Keratinocyte (primary cell): ENCODE data around the gene ITGAD. TPM values are rescaled to one million over a fixed set of nuclear protein-coding genes. Genes with fewer than 3 reads are reported as not detected.

Experiments used
- DNase-seq: peaks from one replicate; pipeline ENCODE4 v3.0.0-alpha.2; 2011; ENCODE audit warnings: low read depth, missing footprints, low spot score
- FAIRE-seq: peaks from 2 replicates; lab custom pipeline; 2011; peaks lifted over from hg19 to GRCh38; lab: Jason Lieb, UNC
- H2AFZ ChIP-seq: 2 replicates; pipeline ENCODE4 v1.6.0; 2012; ENCODE audit warnings: low read length, control low read depth, inconsistent platforms; ENCODE audit not compliant: control insufficient read depth
- H3K27ac ChIP-seq: 2 replicates; pipeline ENCODE4 v1.5.1; 2011; ENCODE audit warnings: low read length; ENCODE audit not compliant: control insufficient read depth, insufficient read depth
- H3K27me3 ChIP-seq: 3 replicates; pipeline ENCODE4 v1.6.0; 2011; ENCODE audit warnings: low read length; ENCODE audit not compliant: control insufficient read depth, insufficient read depth; ENCODE audit errors: extremely low read depth
- H3K36me3 ChIP-seq, 2 experiments: 2 replicates in 1 of 2; 3 replicates in 1 of 2; pipeline ENCODE4 v1.5.1; 2011; ENCODE audit warnings: low read length in 2 of 2, mild to moderate bottlenecking in 1 of 2; ENCODE audit not compliant: control insufficient read depth in 2 of 2, insufficient read depth in 2 of 2; ENCODE audit errors: extremely low read depth in 1 of 2
- H3K4me1 ChIP-seq: 3 replicates; pipeline ENCODE4 v1.5.1; 2011; ENCODE audit warnings: low read length; ENCODE audit not compliant: control insufficient read depth, insufficient read depth; ENCODE audit errors: extremely low read depth
- H3K4me2 ChIP-seq: 3 replicates; pipeline ENCODE4 v1.6.0; 2011; ENCODE audit warnings: low read depth, low read length; ENCODE audit not compliant: control insufficient read depth, insufficient read depth; ENCODE audit errors: extremely low read depth
- H3K4me3 ChIP-seq, 3 experiments: fragments of 200-600 bp in 1 of 3; sonication (generic) in 1 of 3; 2 replicates in 2 of 3; 3 replicates in 1 of 3; pipeline ENCODE4 v1.5.1; 2011 to 2016; ENCODE audit warnings: low read length in 3 of 3, mild to moderate bottlenecking in 3 of 3, control low read depth in 2 of 3, inconsistent platforms in 1 of 3, low read depth in 1 of 3, mixed read lengths in 1 of 3, mixed run types in 1 of 3, moderate library complexity in 1 of 3; ENCODE audit not compliant: control insufficient read depth in 2 of 3, insufficient read depth in 2 of 3; ENCODE audit errors: extremely low read depth in 1 of 3
- H3K79me2 ChIP-seq: 2 replicates; pipeline ENCODE4 v1.6.0; 2012; ENCODE audit warnings: low read length; ENCODE audit not compliant: control insufficient read depth, insufficient read depth
- H3K9ac ChIP-seq: 3 replicates; pipeline ENCODE4 v1.6.0; 2011; ENCODE audit warnings: low read length; ENCODE audit not compliant: control insufficient read depth, insufficient read depth; ENCODE audit errors: extremely low read depth
- H3K9me1 ChIP-seq: 3 replicates; pipeline ENCODE4 v1.6.0; 2011; ENCODE audit warnings: low read length; ENCODE audit not compliant: control insufficient read depth, insufficient read depth; ENCODE audit errors: extremely low read depth
- H3K9me3 ChIP-seq: 2 replicates; pipeline ENCODE4 v1.5.1; 2012; ENCODE audit warnings: low read depth, low read length; ENCODE audit not compliant: control insufficient read depth
- H4K20me1 ChIP-seq: 3 replicates; pipeline ENCODE4 v1.6.0; 2011; ENCODE audit warnings: low read length; ENCODE audit not compliant: control insufficient read depth, insufficient read depth; ENCODE audit errors: extremely low read depth
- EZH2 ChIP-seq: IDR thresholded peaks from one replicate; pipeline ENCODE4 v1.6.1; 2012; ENCODE audit warnings: inconsistent platforms, mild to moderate bottlenecking, low read length, moderate library complexity
- dilution Hi-C: fragments of 300-500 bp; cut with MboI; formaldehyde crosslinking; loops from one replicate; pipeline ENCODE4 v1.7.0; 2020; ENCODE audit warnings: low sequenced_read_pairs; ENCODE audit not compliant: extremely low pct_ligation_motif_present
- polyA plus RNA-seq, 5 experiments: library from polyadenylated mRNA; depleted of rRNA in 3 of 5; stranded (reverse) in 3 of 5; stranded (forward) in 1 of 5; unstranded in 1 of 5; fragments of >200 nt; gene quantifications; 1 replicate in 1 of 5; 2 replicates in 3 of 5; 3 replicates in 1 of 5; pipeline versions ENCODE4 v1.2.1 to v1.2.3, GENCODE V29; 2011 to 2012; ENCODE audit warnings: missing spikeins in 2 of 5, low read depth in 1 of 5, low replicate concordance in 1 of 5
- TF ChIP-seq, protein P1 (sequence below), 3 experiments: IDR thresholded peaks in 1 of 3; conservative IDR thresholded peaks in 1 of 3; optimal IDR thresholded peaks in 1 of 3; 2 replicates in 2 of 3; 3 replicates in 1 of 3; pipeline versions ENCODE3 to v1.5.1; 2011; ENCODE audit warnings: low read length in 3 of 3, mild to moderate bottlenecking in 3 of 3, moderate library complexity in 2 of 3, control low read depth in 1 of 3, inconsistent platforms in 1 of 3; ENCODE audit not compliant: insufficient read depth in 2 of 3; ENCODE audit errors: extremely low read depth in 1 of 3

Gene ITGAD
- polyA plus RNA-seq, 1 donor (not counting 4 experiments of a cell fraction or from before 2014, with no cell fraction given) = not detected

DNA sequence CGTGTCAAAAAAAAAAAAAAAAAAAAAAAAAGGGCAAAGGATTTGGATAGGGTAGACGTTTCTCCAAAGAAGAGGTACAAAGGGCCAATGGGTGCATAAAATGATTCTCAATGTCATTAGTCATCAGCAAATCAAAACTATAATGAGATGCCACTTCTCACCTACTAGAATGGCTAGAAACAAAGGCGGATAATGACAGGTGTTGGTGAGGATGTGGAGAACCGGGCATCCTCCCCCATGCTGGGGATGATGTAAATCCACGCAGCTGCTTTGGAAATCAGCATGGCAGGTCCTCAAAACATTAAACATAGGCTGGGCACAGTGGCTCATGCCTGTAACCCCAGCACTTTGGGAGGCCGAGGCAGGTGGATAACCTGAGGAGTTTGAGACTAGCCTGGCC is 28.7 kb upstream of the ITGAD start:
- Histone ChIP-seq H3K4me3 (no peak overlapping the region), H3K9me1 (no peaks in the 10 kb centered on the region), H3K4me1 (no peaks in the 10 kb centered on the region), H3K27ac (no peak overlapping the region), H3K9ac (no peak overlapping the region), H3K9me3 (no peaks in the 10 kb centered on the region), H3K4me2 (no peak overlapping the region), H2AFZ (no peak overlapping the region), H4K20me1 (no peaks in the 10 kb centered on the region), H3K79me2 (no peaks in the 10 kb centered on the region), H3K36me3 (no peaks in the 10 kb centered on the region), H3K27me3 (no peaks in the 10 kb centered on the region)
- dilution Hi-C loops = no loop called here
- FAIRE-seq = no peak
- DNase-seq = no peak
- TF ChIP-seq EZH2 = no peak
- TF ChIP-seq, protein P1, sequence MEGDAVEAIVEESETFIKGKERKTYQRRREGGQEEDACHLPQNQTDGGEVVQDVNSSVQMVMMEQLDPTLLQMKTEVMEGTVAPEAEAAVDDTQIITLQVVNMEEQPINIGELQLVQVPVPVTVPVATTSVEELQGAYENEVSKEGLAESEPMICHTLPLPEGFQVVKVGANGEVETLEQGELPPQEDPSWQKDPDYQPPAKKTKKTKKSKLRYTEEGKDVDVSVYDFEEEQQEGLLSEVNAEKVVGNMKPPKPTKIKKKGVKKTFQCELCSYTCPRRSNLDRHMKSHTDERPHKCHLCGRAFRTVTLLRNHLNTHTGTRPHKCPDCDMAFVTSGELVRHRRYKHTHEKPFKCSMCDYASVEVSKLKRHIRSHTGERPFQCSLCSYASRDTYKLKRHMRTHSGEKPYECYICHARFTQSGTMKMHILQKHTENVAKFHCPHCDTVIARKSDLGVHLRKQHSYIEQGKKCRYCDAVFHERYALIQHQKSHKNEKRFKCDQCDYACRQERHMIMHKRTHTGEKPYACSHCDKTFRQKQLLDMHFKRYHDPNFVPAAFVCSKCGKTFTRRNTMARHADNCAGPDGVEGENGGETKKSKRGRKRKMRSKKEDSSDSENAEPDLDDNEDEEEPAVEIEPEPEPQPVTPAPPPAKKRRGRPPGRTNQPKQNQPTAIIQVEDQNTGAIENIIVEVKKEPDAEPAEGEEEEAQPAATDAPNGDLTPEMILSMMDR (optimal IDR thresholded peaks at IDR 0.05 in 1 of 3, IDR thresholded peaks at IDR 0.05 in 1 of 3, conservative IDR thresholded peaks at IDR 0.05 in 1 of 3; ENCODE audit: extremely low read depth in 1 of 3, insufficient read depth in 2 of 3, low read length in 3 of 3) = no peak

- Histone ChIP-seq H3K9ac (no peak overlapping the region), H3K9me1 (no peaks in the 10 kb centered on the region), H3K79me2 (no peaks in the 10 kb centered on the region), H3K27ac (no peak overlapping the region), H3K4me3 (no peak overlapping the region), H4K20me1 (no peaks in the 10 kb centered on the region), H2AFZ (no peak overlapping the region), H3K36me3 (no peaks in the 10 kb centered on the region), H3K4me2 (no peak overlapping the region), H3K27me3 (no peaks in the 10 kb centered on the region), H3K4me1 (no peaks in the 10 kb centered on the region), H3K9me3 (no peaks in the 10 kb centered on the region)
- FAIRE-seq (no peak), DNase-seq (no peak)
- TF ChIP-seq, protein P1 (optimal IDR thresholded peaks at IDR 0.05 in 1 of 3, IDR thresholded peaks at IDR 0.05 in 1 of 3, conservative IDR thresholded peaks at IDR 0.05 in 1 of 3; ENCODE audit: extremely low read depth in 1 of 3, insufficient read depth in 2 of 3, low read length in 3 of 3) = no peak
- TF ChIP-seq EZH2 = no peak
- dilution Hi-C loops = no loop called here
Observed at GRCh38 chr16:31365131-31365865, 27.8 kb upstream of the ITGAD start.
